ENCODE data around the gene SMYD3. TPM values are rescaled to one million over a fixed set of nuclear protein-coding genes. Genes with fewer than 3 reads are reported as not detected.

Gene SMYD3
- total and polyA plus RNA-seq, 9 of the 15 experiments (the other 6 are each of a cell fraction or from before 2014, with no cell fraction given): 128 to 440 (median 197) TPM

- no peak for TF ChIP-seq ZNF407 (IDR thresholded peaks at IDR 0.05; ENCODE audit: low read depth)
- TF ChIP-seq ZBTB33 (CRISPR knock-in tag; IDR thresholded peaks at IDR 0.05): peak; percentile 55; the same call in 1 of the 2 replicates
- TF ChIP-seq HNRNPL (IDR thresholded peaks at IDR 0.05; ENCODE audit: low read depth, low read length): no peak
- no peak for TF ChIP-seq LARP7 (IDR thresholded peaks at IDR 0.05)
- TF ChIP-seq SUPT5H (IDR thresholded peaks at IDR 0.05): no peak
- TF ChIP-seq CBFA2T2 (conservative IDR thresholded peaks at IDR 0.05): peak; percentile 56
- TF ChIP-seq ZNF780A (CRISPR knock-in tag; IDR thresholded peaks at IDR 0.05): no peak
- no peak for TF ChIP-seq ZNF143 (CRISPR knock-in tag; IDR thresholded peaks at IDR 0.05)
- TF ChIP-seq ZNF766 (CRISPR knock-in tag; conservative IDR thresholded peaks at IDR 0.05): peak; percentile 47; the same call in 1 of the 2 replicates
- peak; percentile 50; the same call in 1 of the 2 replicates for TF ChIP-seq CEBPG (CRISPR knock-in tag; IDR thresholded peaks at IDR 0.05)
- TF ChIP-seq CEBPG (tag; conservative IDR thresholded peaks at IDR 0.05 in 1 of 2, IDR thresholded peaks at IDR 0.05 in 1 of 2): no peak
- TF ChIP-seq PATZ1 (CRISPR knock-in tag; IDR thresholded peaks at IDR 0.05; ENCODE audit: borderline replicate concordance): no peak
- TF ChIP-seq ZNF140 (CRISPR knock-in tag; IDR thresholded peaks at IDR 0.05): no peak
- TF ChIP-seq ZNF655 (CRISPR knock-in tag; IDR thresholded peaks at IDR 0.05): no peak
- TF ChIP-seq BRD4 (IDR thresholded peaks at IDR 0.05): no peak
- TF ChIP-seq TCF3 (CRISPR knock-in tag; IDR thresholded peaks at IDR 0.05): peak; percentile 49; the same call in 1 of the 2 replicates
These were observed 545.9 kb downstream of the SMYD3 start (continued) for GRCh38 chr1:245961137-245961540.

Data from K562 (cell line).